ENCODE data around the gene EPB41. TPM values are rescaled to one million over a fixed set of nuclear protein-coding genes. Genes with fewer than 3 reads are reported as not detected.
A peak's percentile ranks its signal among the peaks of the same experiment; 100 is the strongest.

Gene EPB41
- total and polyA plus RNA-seq, 9 of the 15 experiments (the other 6 are each of a cell fraction or from before 2014, with no cell fraction given): 3.7 to 213 (median 141) TPM

DNA sequence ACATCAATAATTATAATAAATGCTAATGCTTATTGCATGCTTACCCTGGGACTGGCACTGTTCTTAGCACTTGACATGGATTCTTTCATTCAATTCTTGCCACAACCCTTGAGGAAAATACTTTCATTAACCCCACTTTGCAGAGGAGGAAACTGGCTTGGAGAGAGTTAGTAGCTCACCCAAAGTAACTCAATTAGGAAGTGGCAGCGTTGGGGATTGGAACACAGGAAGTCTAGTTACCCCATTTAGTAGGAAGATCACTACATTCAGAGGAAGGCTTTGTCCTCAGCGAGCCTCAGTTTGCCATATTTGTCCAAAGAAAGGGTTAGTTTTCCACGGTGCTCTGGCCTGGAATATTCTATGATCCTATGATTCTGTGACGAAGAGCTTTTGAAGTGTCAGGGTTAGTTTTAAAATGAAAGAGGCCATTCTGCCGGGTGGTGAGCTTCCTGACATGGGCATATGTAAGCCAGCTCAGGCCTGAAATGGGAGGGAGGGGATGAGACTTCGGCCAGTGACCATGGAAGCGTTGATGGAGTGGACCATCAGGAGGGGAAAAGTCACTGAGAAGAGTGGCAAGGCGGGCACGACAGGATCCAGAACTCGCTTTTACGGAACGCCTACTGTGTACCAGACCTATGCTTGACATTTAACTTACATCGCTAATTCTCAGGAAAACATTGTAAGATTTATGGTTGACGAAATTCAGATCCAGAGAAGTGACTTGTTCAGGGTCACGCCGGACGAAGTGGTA is 28.2 kb upstream of the EPB41 start (continued):
- no peak for TF ChIP-seq SMARCA5 (IDR thresholded peaks at IDR 0.05)
- 0 out of 2 replicates have a peak, but pooled peaks have one; percentile 28 for TF ChIP-seq HLTF (IDR thresholded peaks at IDR 0.05)
- 0 out of 4 replicates have a peak, but pooled peaks of 1 of the 2 experiments have one; percentile 25 for TF ChIP-seq TRIM24 (IDR thresholded peaks at IDR 0.05)
- TF ChIP-seq MYNN (IDR thresholded peaks at IDR 0.05): no peak
- TF ChIP-seq MYNN (CRISPR knock-in tag; IDR thresholded peaks at IDR 0.05): no peak
- TF ChIP-seq, protein P1, sequence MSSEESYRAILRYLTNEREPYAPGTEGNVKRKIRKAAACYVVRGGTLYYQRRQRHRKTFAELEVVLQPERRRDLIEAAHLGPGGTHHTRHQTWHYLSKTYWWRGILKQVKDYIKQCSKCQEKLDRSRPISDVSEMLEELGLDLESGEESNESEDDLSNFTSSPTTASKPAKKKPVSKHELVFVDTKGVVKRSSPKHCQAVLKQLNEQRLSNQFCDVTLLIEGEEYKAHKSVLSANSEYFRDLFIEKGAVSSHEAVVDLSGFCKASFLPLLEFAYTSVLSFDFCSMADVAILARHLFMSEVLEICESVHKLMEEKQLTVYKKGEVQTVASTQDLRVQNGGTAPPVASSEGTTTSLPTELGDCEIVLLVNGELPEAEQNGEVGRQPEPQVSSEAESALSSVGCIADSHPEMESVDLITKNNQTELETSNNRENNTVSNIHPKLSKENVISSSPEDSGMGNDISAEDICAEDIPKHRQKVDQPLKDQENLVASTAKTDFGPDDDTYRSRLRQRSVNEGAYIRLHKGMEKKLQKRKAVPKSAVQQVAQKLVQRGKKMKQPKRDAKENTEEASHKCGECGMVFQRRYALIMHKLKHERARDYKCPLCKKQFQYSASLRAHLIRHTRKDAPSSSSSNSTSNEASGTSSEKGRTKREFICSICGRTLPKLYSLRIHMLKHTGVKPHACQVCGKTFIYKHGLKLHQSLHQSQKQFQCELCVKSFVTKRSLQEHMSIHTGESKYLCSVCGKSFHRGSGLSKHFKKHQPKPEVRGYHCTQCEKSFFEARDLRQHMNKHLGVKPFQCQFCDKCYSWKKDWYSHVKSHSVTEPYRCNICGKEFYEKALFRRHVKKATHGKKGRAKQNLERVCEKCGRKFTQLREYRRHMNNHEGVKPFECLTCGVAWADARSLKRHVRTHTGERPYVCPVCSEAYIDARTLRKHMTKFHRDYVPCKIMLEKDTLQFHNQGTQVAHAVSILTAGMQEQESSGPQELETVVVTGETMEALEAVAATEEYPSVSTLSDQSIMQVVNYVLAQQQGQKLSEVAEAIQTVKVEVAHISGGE (CRISPR knock-in tag; IDR thresholded peaks at IDR 0.05): no peak
- 0 out of 4 replicates have a peak, but pooled peaks of 1 of the 2 experiments have one; percentile 44 for TF ChIP-seq ARNT (IDR thresholded peaks at IDR 0.05)
- peak in 1 of 2 experiments; percentile 12; a peak in 1 of 3 replicates for TF ChIP-seq CBX3 (IDR thresholded peaks at IDR 0.05; ENCODE audit: borderline replicate concordance in 1 of 2, low read length in 2 of 2)
- no peak for TF ChIP-seq ZSCAN32 (CRISPR knock-in tag; IDR thresholded peaks at IDR 0.05)
- no peak for TF ChIP-seq ZNF124 (CRISPR knock-in tag; IDR thresholded peaks at IDR 0.05)
- TF ChIP-seq ZNF23 (CRISPR knock-in tag; IDR thresholded peaks at IDR 0.05): 0 out of 2 replicates have a peak, but pooled peaks have one; percentile 45
- TF ChIP-seq ZNF384 (IDR thresholded peaks at IDR 0.05; ENCODE audit: low read depth, low read length): no peak
- no peak; the same call in 1 of the 2 replicates for TF ChIP-seq ZSCAN29 (IDR thresholded peaks at IDR 0.05)
- TF ChIP-seq GABPA (tag; conservative IDR thresholded peaks at IDR 0.05; ENCODE audit: low read depth): 0 out of 2 replicates have a peak, but pooled peaks have one; percentile 7
- TF ChIP-seq, protein P2, sequence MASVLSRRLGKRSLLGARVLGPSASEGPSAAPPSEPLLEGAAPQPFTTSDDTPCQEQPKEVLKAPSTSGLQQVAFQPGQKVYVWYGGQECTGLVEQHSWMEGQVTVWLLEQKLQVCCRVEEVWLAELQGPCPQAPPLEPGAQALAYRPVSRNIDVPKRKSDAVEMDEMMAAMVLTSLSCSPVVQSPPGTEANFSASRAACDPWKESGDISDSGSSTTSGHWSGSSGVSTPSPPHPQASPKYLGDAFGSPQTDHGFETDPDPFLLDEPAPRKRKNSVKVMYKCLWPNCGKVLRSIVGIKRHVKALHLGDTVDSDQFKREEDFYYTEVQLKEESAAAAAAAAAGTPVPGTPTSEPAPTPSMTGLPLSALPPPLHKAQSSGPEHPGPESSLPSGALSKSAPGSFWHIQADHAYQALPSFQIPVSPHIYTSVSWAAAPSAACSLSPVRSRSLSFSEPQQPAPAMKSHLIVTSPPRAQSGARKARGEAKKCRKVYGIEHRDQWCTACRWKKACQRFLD (CRISPR knock-in tag; IDR thresholded peaks at IDR 0.05): no peak
- TF ChIP-seq POLR3G (IDR thresholded peaks at IDR 0.05; ENCODE audit: extremely low read depth, insufficient read length, insufficient replicate concordance): no peak
- peak; percentile 36; the same call in 1 of the 2 replicates for TF ChIP-seq NFRKB (IDR thresholded peaks at IDR 0.05; ENCODE audit: low read depth)
- TF ChIP-seq LARP7 (IDR thresholded peaks at IDR 0.05): no peak
